GM12864 (cell line): ENCODE results near the gene TBL1XR1.
"Not testable (repeated sequence)": the region's sequence is repeated elsewhere in the genome, so short reads cannot be mapped to it uniquely, and the experiment has no call there.

Experiments used
- DNase-seq: peaks from one replicate; pipeline ENCODE4 v3.0.0-alpha.2; 2011; ENCODE audit warnings: low read depth
- H3K4me3 ChIP-seq: 2 replicates; pipeline ENCODE4 v1.5.1; 2011; ENCODE audit warnings: mild to moderate bottlenecking, low read depth, low read length, control low read depth
- TF ChIP-seq, protein P1 (sequence below): IDR thresholded peaks from 2 replicates; pipeline ENCODE4 v1.5.1; 2011; ENCODE audit warnings: low read depth, mild to moderate bottlenecking, moderate library complexity, low read length, control low read depth, inconsistent platforms; ENCODE audit errors: missing control alignments

Gene TBL1XR1

DNA sequence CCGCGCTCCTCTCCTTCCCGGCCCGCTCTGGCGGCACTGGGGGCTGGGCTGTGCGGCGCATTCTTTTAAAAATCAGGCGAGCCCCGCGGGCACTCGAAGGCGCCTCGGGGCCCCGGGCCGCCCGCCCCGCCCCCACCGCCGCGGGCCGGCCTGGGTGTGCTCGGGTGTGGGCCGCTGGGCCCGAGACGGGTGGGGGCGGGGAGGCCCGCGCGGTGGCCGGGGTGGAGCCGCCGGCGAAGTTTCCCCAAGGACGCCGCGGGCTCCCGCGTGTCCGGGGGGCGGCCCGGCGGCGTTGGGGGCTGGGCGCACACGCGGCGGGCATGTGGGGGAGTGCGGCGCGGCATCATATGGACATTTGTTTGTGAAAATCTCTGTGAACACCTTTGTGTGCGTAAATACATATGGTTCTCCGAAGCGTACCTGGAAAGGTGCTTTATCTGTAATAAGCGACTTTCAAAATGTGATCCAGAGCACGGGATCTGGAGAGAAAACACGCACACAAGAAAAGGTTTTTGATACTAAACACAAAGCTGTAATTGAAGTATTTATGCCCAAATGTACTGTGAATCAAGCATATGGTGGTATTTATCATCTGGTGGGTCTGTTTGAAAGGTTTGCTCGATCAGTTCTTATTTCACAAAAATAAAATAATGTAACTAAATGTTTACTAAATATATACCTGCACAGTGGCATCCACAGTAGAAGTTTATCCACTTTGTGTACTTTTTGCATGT lies 612 bp upstream of the TBL1XR1 start:
- no peak for DNase-seq
- peak overlapping the region; percentile 91 for H3K4me3 ChIP-seq
- TF ChIP-seq, protein P1, sequence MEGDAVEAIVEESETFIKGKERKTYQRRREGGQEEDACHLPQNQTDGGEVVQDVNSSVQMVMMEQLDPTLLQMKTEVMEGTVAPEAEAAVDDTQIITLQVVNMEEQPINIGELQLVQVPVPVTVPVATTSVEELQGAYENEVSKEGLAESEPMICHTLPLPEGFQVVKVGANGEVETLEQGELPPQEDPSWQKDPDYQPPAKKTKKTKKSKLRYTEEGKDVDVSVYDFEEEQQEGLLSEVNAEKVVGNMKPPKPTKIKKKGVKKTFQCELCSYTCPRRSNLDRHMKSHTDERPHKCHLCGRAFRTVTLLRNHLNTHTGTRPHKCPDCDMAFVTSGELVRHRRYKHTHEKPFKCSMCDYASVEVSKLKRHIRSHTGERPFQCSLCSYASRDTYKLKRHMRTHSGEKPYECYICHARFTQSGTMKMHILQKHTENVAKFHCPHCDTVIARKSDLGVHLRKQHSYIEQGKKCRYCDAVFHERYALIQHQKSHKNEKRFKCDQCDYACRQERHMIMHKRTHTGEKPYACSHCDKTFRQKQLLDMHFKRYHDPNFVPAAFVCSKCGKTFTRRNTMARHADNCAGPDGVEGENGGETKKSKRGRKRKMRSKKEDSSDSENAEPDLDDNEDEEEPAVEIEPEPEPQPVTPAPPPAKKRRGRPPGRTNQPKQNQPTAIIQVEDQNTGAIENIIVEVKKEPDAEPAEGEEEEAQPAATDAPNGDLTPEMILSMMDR: no peak

DNA sequence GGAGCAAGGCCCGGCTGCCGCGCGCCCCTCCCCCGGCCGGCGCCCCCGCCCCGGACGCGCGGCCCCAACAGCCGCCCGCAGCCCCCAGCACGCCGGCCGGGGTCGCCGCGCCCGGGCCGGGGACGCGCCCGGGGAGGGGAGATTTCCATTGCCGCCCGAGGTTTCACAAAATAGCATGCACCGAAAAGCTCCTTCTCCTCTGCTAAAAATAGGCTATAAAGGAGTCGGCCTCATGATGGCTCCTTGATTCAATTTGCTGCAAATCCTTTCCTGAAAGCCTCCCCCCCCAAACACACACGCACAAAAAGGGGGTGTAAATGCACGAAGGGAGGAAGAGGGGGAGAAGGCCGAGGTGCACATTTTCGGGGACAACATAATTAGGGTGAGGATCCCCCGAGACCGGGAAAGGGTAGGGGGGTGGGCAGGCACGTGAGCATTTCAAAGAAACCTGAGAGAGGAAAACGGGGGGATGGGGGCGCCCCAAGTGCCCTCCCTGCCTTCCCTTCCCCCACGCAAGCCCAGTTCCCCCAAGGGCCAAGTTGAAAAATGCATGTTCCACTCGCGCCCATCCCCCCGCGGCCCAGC lies 734 bp downstream of the TBL1XR1 start:
- no peak for DNase-seq
- TF ChIP-seq, protein P1: no peak

DNA sequence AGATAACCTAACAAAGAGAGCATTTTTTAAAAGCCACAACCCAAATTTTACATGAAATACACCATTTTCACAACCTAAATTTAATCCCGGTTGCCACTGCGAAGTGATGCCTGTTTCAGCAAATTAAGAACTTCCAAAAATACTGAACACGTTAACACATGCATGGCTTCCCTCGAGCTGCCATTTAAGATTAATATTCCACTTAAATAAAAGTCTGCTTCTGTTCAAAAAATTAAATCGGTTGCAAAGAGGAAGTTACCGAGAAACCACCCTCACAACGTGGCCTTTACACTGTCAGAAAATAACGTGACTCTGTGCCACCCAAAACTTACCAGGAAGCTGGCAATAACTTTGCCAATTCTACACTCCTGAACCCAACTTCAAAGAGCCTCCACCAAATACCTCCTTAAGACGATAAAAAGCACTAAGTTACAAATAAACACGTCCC lies 1.2 kb downstream of the TBL1XR1 start:
- peak overlapping the region; percentile 91 for H3K4me3 ChIP-seq
- TF ChIP-seq, protein P1: no peak
- no peak for DNase-seq

More for the DNA sequence above, 734 bp downstream of the TBL1XR1 start:
- H3K4me3 ChIP-seq: peak overlapping the region; percentile 91

DNA sequence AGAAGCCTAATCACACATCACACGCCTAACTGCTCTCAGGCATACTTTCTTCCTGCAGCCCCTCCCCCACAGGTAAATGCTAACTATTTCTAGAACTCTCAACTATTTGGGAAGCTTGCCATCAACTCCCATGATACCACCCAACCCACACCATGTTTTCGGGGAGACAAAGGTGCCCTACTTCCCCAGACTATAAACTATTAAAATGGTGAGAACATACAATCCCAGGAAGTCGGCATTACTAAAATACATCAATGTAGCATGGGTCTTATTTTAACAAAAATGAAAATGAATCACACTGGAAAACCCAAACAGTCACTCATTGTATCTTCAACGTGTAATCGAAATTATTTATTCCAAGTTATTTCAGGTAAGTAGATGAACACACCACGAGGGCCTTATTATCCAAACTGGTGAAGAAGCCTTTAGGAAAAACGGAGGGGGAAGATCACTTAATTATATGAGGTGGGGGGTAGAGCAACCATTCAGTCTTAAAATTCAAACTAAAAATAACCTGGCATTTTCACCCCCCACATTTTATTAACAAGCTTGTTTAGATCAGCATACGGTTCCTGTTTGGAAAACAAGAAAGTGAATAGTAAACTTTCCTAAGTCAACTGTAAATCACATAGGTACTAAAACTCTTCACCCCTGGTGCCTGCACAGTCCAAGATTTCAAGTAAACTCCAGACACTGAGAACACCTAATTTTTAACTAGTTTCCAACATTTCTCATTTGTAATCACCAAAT lies 1.9 kb downstream of the TBL1XR1 start:
- peak overlapping the region; percentile 91 for H3K4me3 ChIP-seq
- DNase-seq: no peak
- TF ChIP-seq, protein P1: no peak

DNA sequence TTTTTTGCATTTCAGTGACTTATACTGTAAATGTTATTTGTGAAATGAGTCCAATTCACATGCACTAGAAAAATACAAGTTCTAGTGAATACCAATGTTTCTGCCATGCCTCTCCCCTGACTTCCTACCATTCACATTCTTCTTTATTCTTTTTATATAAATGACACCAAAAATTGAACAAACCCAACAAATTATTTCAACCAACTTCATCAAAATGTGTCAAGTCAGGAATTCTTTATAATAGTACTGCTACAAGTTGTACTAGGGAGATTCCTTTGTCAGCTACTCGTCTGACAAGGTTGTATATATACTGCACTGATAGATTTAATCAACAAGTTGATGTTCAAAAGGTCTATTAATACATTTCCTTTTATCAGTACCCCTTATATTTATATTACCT lies 3.0 kb downstream of the TBL1XR1 start:
- peak overlapping the region; percentile 91 for H3K4me3 ChIP-seq
- no peak for DNase-seq
- TF ChIP-seq, protein P1: no peak

DNA sequence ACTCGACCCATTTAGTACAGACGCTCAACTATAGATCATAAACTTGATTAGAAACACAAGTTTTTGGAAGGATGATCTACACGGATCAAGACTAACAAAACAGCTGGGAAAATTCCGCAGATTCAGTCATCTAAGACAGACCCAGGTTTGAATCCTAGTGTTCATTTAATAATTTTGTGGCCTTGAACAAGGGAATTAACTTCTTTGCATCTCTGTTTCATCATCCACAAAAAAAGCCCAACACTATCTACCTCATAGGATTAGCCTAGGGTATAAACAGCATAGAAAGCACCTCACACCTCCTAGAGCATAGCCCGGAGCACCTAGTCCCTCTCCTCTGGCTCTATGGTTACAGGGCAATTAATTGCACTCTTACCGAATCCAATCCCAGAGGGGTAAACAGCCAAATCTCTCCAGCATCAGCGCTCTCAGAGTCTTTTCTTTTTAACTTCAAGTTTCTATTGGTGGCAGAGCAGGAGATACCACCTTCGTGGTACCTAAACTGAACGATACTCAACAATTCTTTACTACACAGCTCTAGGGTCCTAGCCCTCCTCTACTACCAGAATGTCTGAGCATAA lies 3.5 kb downstream of the TBL1XR1 start:
- H3K4me3 ChIP-seq: peak overlapping the region; percentile 91
- TF ChIP-seq, protein P1: no peak
- DNase-seq: no peak

DNA sequence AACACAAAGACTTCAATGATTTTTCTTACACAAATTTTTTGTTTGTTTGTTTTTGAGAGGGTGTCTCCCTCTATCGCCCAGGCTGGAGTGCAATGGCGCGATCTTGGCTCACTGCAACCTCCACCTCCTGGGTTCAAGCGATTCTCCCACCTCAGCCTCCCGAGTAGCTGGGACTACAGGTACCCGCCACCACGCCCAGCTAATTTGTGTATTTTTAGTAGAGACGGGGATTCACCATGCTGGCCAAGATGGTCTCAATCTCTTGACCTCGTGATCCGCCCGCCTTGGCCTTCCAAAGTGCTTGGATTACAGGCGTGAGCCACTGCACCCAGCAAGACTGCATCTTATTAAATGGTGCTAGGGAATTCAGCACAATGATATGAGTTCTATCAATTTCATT lies 4.0 kb downstream of the TBL1XR1 start:
- DNase-seq, H3K4me3 ChIP-seq: not testable (repeated sequence)
